ENCODE results near the gene FEM1B.

FEM1B gene

GRCh38 chr15:68311464-68311835 is 33.9 kb downstream of the FEM1B start:
- no peaks in the 10 kb centered on the region for H3K27me3 ChIP-seq
- peaks cover 15 to 60% (median 26%) of the 10 kb centered on the region in 3 donors for H3K36me3 ChIP-seq
- peaks cover 0 to 79% (median 31%) of the 10 kb centered on the region in 4 donors for H3K4me1 ChIP-seq
- H3K4me3 ChIP-seq: no peak overlapping the region
- intact Hi-C loops (cut with DNase I; ENCODE audit: low total_unique reads): no loop called here
- TF ChIP-seq CTCF (IDR thresholded peaks at IDR 0.05): no peak
- H3K27ac ChIP-seq: peak overlapping the region; percentile 70 to 79
- H3K9me3 ChIP-seq: no peaks in the 10 kb centered on the region
- peak in 1 of 2 donors; percentile 16 for DNase-seq

- no peak overlapping the region for H3K4me3 ChIP-seq
- no peaks in the 10 kb centered on the region for H3K9me3 ChIP-seq
- no peak for TF ChIP-seq CTCF (IDR thresholded peaks at IDR 0.05)
- intact Hi-C loops (cut with DNase I; ENCODE audit: low total_unique reads): no loop called here
- DNase-seq: peak in 1 of 2 donors; percentile 48
- peaks cover 0 to 76% (median 27%) of the 10 kb centered on the region in 4 donors for H3K4me1 ChIP-seq
- H3K36me3 ChIP-seq: peaks cover 15 to 65% (median 26%) of the 10 kb centered on the region in 3 donors
- H3K27ac ChIP-seq: peak overlapping the region; percentile 70 to 79
- H3K27me3 ChIP-seq: no peaks in the 10 kb centered on the region
Observed at GRCh38 chr15:68311859-68312557, 34.5 kb downstream of the FEM1B start.

GRCh38 chr15:68312701-68313204 is 35.2 kb downstream of the FEM1B start:
- peaks cover 0 to 69% (median 21%) of the 10 kb centered on the region in 4 donors for H3K4me1 ChIP-seq
- H3K27ac ChIP-seq: peak overlapping the region; percentile 70 to 79
- H3K9me3 ChIP-seq: no peaks in the 10 kb centered on the region
- H3K27me3 ChIP-seq: no peaks in the 10 kb centered on the region
- peak; percentile 19 to 60 for DNase-seq
- no peak for TF ChIP-seq CTCF (IDR thresholded peaks at IDR 0.05)
- H3K4me3 ChIP-seq: no peak overlapping the region
- peaks cover 22 to 72% (median 33%) of the 10 kb centered on the region in 3 donors for H3K36me3 ChIP-seq
- intact Hi-C loops (cut with DNase I; ENCODE audit: low total_unique reads): no loop called here

GRCh38 chr15:68313501-68314410 is 36.2 kb downstream of the FEM1B start:
- Histone ChIP-seq H3K27ac (peak overlapping the region; percentile 70 to 79), H3K4me1 (peaks cover 0 to 59% (median 21%) of the 10 kb centered on the region in 4 donors), H3K27me3 (no peaks in the 10 kb centered on the region), H3K4me3 (no peak overlapping the region), H3K36me3 (peaks cover 31 to 82% (median 43%) of the 10 kb centered on the region in 3 donors), H3K9me3 (no peaks in the 10 kb centered on the region)
- DNase-seq: peak; percentile 18 to 62
- intact Hi-C loops (cut with DNase I; ENCODE audit: low total_unique reads): no loop called here
- TF ChIP-seq CTCF (IDR thresholded peaks at IDR 0.05): no peak

- no peaks in the 10 kb centered on the region for H3K9me3 ChIP-seq
- H3K27ac ChIP-seq: peak overlapping the region; percentile 70 to 79
- intact Hi-C loops (cut with DNase I; ENCODE audit: low total_unique reads): no loop called here
- no peak for TF ChIP-seq CTCF (IDR thresholded peaks at IDR 0.05)
- H3K27me3 ChIP-seq: no peaks in the 10 kb centered on the region
- peaks cover 37 to 90% (median 51%) of the 10 kb centered on the region in 3 donors for H3K36me3 ChIP-seq
- DNase-seq: peak; percentile 20 to 66
- no peak overlapping the region for H3K4me3 ChIP-seq
- peaks cover 0 to 51% (median 21%) of the 10 kb centered on the region in 4 donors for H3K4me1 ChIP-seq
Observed at GRCh38 chr15:68314563-68314962, 37.0 kb downstream of the FEM1B start.
